ENCODE measurements around the gene C6orf89. TPM values are rescaled to one million over a fixed set of nuclear protein-coding genes. Genes with fewer than 3 reads are reported as not detected.

Gene C6orf89
- polyA plus RNA-seq, 3 donors: 19.2 to 37.5 (median 29.2) TPM

DNA sequence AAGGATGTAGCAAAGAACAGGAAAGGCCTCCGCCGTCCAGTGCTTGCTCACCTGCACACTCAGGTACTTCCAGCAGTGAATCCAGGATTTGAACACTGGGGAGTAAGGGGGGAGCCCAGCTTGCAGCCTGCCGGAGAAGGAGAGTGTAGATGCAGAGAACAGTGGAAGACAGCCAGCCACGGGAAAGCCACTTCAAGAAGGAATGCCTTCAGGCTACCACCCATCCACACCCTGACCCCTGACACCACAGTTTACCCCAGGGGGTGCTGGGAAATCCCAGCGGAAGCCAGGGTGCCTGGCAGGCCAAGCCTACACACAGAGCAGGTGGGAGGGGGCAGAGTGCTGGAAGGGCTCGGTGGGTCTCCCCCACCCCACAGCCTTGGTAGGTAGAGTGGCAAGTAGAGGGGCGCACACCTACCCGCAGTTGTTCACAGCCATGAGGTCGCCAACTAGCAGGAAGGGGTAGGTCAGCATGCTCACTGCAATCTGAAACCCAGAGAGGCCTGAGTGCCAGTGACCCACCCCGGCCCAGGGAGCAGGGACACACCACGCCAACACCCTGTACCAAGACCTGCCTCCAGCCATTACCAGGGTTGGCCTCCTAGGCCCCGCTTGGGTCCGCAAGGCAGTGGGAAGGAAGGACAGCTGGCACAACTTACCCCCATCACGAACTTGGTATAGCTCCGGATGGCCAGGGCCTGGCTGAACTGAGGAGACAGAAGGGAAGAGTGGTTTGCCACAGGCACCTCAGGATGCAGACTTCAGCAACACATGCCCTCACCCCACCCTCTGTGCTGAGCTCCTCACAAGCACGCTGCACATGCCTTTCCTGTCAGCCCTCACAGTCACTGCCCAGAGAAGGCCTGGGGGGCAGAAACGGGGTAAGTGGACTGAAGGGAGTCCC lies 84.5 kb downstream of the C6orf89 start:
- no peak overlapping the region for H3K4me3 Mint-ChIP-seq
- H3K36me3 Mint-ChIP-seq: peaks cover 84 to 87% of the 10 kb centered on the region in 2 donors

More for the DNA sequence above, 84.5 kb downstream of the C6orf89 start:
- H3K9me3 Mint-ChIP-seq: no peaks in the 10 kb centered on the region
- Histone ChIP-seq H3K9ac (ENCODE audit: insufficient read depth, low read length, poor library complexity, severe bottlenecking) (no peak overlapping the region), H2AFZ (ENCODE audit: insufficient read depth, low read depth, low read length, poor library complexity, severe bottlenecking) (no peak overlapping the region), H4K20me1 (ENCODE audit: insufficient read depth, low read length) (peaks cover 51% of the 10 kb centered on the region), H3K79me2 (ENCODE audit: insufficient read depth, low read length) (no peaks in the 10 kb centered on the region), H3K27me3 (ENCODE audit: control insufficient read depth in 2 of 2, insufficient read depth in 2 of 2, low read length in 2 of 2) (no peaks in the 10 kb centered on the region), H3K4me2 (replicated peaks; ENCODE audit: extremely low read depth, low read length, poor library complexity, severe bottlenecking) (no peak overlapping the region), H3K9me3 (replicated peaks in 1 of 2; ENCODE audit: control insufficient read depth in 1 of 2, insufficient read depth in 1 of 2, low read length in 2 of 2) (no peaks in the 10 kb centered on the region), H3K4me3 (replicated peaks in 1 of 3; ENCODE audit: low read depth in 2 of 3, low read length in 3 of 3) (no peak overlapping the region), H3K4me1 (ENCODE audit: control insufficient read depth in 1 of 2, insufficient read depth in 2 of 2, low read length in 2 of 2) (no peaks in the 10 kb centered on the region), H3K27ac (ENCODE audit: low read depth in 1 of 2, low read length in 2 of 2) (no peak overlapping the region), H3K36me3 (replicated peaks in 1 of 2; ENCODE audit: control insufficient read depth in 1 of 2, insufficient read depth in 2 of 2, low read length in 2 of 2) (peaks cover 84% of the 10 kb centered on the region in 2 donors)
- TF ChIP-seq, protein P1, sequence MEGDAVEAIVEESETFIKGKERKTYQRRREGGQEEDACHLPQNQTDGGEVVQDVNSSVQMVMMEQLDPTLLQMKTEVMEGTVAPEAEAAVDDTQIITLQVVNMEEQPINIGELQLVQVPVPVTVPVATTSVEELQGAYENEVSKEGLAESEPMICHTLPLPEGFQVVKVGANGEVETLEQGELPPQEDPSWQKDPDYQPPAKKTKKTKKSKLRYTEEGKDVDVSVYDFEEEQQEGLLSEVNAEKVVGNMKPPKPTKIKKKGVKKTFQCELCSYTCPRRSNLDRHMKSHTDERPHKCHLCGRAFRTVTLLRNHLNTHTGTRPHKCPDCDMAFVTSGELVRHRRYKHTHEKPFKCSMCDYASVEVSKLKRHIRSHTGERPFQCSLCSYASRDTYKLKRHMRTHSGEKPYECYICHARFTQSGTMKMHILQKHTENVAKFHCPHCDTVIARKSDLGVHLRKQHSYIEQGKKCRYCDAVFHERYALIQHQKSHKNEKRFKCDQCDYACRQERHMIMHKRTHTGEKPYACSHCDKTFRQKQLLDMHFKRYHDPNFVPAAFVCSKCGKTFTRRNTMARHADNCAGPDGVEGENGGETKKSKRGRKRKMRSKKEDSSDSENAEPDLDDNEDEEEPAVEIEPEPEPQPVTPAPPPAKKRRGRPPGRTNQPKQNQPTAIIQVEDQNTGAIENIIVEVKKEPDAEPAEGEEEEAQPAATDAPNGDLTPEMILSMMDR (IDR thresholded peaks at IDR 0.05): no peak
- no peak for DNase-seq
- peaks cover 0 to 1% (median 1%) of the 10 kb centered on the region in 3 donors for H3K27me3 Mint-ChIP-seq (ENCODE audit: low read depth in 3 of 3)
- peak overlapping the region in 2 of 7 donors; percentile 9 to 15 for H3K27ac Mint-ChIP-seq
- intact Hi-C loops (cut with micrococcal nuclease): loop anchor here in 1 of 2 donors (10.0 kb wide), 1 partner anchor 45 kb away; no protein-coding TSS in a partner anchor
- no peaks in the 10 kb centered on the region for H3K4me1 Mint-ChIP-seq
- 100% methylated on average over 5 of the region's 17 CpGs for WGBS (ENCODE audit: insufficient coverage)

All from CD14-positive monocyte (primary cell).